ENCODE results near the gene RTF2.

RTF2 gene

DNA sequence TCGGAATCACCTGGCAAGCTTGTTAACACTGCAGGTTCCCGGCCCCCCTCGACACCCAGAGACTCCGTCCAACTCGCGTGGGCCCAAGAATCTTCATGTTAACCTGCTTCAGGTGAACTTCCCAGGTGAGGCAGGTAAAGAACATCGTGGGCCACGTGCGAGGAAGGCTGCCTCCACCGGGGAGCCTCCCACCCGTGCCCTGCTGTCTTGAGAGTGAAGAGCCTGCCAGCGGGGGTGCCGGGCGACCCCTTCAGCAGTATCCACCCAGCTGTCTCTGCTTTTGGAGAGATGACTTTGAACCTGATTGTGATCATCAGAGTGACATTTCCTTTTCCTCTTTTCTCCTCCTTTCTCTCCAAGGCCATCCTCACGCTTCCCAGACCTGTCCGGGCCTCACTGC is 22.9 kb upstream of the RTF2 start:
- H3K4me3 Mint-ChIP-seq: no peak overlapping the region
- H3K4me1 Mint-ChIP-seq (ENCODE audit: low read depth): peaks cover 26% of the 10 kb centered on the region
- peaks cover 19% of the 10 kb centered on the region for H3K36me3 Mint-ChIP-seq (ENCODE audit: low read depth)
- no peaks in the 10 kb centered on the region for H3K27me3 Mint-ChIP-seq
- H3K9me3 Mint-ChIP-seq: no peaks in the 10 kb centered on the region
- H3K27ac Mint-ChIP-seq: no peak overlapping the region

DNA sequence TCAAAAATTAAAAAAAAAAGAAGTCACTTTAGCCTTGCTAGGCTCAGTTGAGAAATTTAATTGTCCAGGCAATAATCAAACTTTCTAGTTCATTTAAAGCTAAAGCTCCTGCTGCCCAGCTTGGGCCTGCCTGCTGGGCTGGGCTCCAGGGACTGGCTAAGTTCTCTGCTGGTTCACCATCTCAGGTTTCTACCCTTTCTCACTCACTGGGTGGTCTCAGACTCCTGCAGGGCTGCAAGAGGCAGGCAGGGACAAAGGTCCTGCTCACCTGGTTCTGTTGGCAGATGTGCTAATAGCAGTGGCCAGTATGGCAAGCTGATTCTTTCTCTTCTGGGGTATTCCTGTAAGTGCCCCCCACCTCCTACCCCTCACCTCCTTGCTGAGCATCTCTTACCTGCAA is 21.2 kb upstream of the RTF2 start:
- H3K27ac Mint-ChIP-seq: no peak overlapping the region
- no peaks in the 10 kb centered on the region for H3K9me3 Mint-ChIP-seq
- peaks cover 26% of the 10 kb centered on the region for H3K36me3 Mint-ChIP-seq (ENCODE audit: low read depth)
- no peaks in the 10 kb centered on the region for H3K27me3 Mint-ChIP-seq
- H3K4me1 Mint-ChIP-seq (ENCODE audit: low read depth): peaks cover 20% of the 10 kb centered on the region
- H3K4me3 Mint-ChIP-seq: no peak overlapping the region

DNA sequence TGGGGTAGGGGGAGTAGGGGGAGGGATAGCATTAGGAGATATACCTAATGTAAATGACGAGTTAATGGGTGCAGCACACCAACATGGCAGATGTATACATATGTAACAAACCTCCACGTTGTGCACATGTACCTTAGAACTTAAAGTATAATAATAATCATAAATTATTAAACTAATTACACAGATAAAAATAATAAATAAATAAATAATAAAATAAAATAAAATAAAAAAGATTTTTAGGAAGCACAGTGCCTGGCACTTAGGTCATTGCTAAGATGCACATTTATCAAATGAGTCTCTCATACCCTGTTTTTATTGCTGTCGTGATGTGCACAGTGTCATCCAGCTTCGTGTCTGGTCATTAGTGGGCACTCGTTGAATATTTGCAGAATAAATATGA is 19.0 kb upstream of the RTF2 start:
- Mint-ChIP-seq H3K27me3 (no peaks in the 10 kb centered on the region), H3K4me3 (no peak overlapping the region), H3K27ac (no peak overlapping the region), H3K4me1 (ENCODE audit: low read depth) (peaks cover 23% of the 10 kb centered on the region), H3K9me3 (no peaks in the 10 kb centered on the region), H3K36me3 (ENCODE audit: low read depth) (peaks cover 22% of the 10 kb centered on the region)

DNA sequence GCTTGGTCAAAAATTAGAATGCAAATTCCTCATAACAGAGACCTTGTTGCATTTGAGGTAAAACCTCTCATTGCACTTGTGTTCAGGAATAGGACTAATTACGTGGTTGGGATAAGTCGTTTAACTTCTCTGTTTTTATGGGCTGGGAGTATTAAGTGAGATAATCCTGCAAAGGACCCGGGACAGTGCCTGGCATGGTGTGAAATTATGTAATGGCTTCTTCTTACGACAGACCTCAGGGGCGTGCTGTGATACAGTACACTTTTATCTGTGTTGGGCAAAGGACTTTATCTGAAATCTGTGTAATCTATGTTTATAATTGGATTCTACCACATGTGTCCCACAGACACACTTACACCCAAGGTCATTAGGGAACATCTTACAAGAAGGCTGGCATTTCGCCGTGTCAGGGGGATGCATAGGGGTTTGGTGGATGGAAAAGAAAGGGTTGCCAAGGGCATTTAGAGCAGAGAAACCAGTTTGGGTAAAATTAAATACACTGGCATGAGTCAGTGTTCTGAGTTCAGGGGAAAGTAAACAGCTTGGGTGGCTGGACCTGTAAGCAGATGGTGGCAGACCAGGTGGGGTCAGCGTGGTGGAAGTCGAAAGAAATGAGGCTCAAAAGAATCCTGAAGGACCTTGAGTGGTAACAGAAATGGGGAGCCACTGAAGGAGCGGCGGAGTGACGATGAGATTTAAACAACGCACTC is 17.2 kb upstream of the RTF2 start:
- Mint-ChIP-seq H3K4me1 (ENCODE audit: low read depth) (peaks cover 37% of the 10 kb centered on the region), H3K27ac (no peak overlapping the region), H3K4me3 (no peak overlapping the region), H3K9me3 (no peaks in the 10 kb centered on the region), H3K36me3 (ENCODE audit: low read depth) (peaks cover 16% of the 10 kb centered on the region), H3K27me3 (no peaks in the 10 kb centered on the region)

DNA sequence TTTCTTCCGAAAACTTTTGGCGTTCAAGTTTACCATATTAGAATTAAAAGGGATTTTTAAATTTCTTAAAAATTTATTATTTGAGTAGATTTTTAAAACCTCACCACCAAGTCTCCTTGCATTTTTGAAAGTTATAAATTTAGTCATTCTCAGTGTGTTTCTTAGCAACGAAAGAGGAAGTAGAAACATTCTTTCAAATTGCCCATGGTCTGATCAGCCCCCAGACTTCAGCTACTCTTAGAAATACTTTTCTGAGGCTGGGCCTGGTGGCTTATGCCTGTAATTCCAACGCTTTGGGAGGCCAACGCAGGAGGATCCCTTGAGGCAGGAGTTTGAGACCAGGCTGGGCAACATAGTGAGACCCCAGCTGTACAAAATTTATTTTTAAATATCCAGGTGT is 15.1 kb upstream of the RTF2 start:
- H3K27me3 Mint-ChIP-seq: no peaks in the 10 kb centered on the region

DNA sequence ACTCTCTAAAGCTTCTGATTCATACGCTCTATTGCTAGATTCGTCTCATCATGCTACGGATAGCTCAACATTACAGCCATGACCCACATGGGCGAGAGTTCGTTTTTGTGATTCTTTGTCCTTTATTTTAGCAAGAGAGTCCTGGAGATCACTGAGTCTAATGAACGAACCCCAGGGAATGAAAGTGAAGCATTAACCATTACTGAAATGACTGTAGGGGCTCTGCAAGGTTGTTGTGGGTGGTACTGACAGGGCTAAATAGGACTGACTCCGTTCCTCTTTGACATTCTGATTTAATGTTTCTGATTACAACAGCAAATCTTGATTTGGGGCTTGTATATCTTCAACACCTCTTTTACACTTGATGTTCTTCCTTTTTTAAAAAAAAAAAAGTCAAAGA is 13.7 kb upstream of the RTF2 start:
- Mint-ChIP-seq H3K4me1 (ENCODE audit: low read depth) (peaks cover 37% of the 10 kb centered on the region), H3K4me3 (peak overlapping the region; percentile 1), H3K36me3 (ENCODE audit: low read depth) (peaks cover 13% of the 10 kb centered on the region), H3K9me3 (no peaks in the 10 kb centered on the region), H3K27ac (peak overlapping the region; percentile 89), H3K27me3 (no peaks in the 10 kb centered on the region)

More for the DNA sequence above, 15.1 kb upstream of the RTF2 start:
- Mint-ChIP-seq H3K4me1 (ENCODE audit: low read depth) (peaks cover 37% of the 10 kb centered on the region), H3K4me3 (no peak overlapping the region), H3K36me3 (ENCODE audit: low read depth) (peaks cover 17% of the 10 kb centered on the region), H3K9me3 (no peaks in the 10 kb centered on the region), H3K27ac (peak overlapping the region; percentile 89)

DNA sequence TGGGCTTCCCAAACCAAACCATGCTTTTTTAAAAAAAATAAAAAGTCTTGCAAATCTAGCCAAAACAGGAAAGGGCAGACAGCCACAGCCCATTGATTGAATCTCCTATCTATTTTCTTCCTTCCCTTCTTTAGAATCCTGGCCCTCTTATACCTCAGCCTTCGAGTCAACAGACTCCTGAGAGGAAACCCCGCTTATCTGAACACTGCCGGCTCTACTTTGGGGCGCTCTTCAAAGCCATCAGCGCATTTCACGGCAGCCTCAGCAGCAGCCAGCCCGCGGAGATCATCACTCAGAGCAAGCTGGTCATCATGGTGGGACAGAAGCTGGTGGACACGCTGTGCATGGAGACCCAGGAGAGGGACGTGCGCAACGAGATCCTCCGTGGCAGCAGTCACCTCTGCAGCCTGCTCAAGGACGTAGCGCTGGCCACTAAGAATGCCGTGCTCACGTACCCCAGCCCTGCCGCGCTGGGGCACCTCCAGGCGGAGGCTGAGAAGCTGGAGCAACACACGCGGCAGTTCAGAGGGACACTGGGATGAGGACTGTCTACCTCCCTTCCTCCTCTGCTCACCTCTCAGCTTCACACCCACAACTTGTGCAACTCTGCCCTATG is 10.1 kb upstream of the RTF2 start:
- H3K36me3 Mint-ChIP-seq (ENCODE audit: low read depth): peaks cover 3% of the 10 kb centered on the region
- H3K9me3 Mint-ChIP-seq: no peaks in the 10 kb centered on the region
- H3K4me1 Mint-ChIP-seq (ENCODE audit: low read depth): peaks cover 48% of the 10 kb centered on the region
- no peak overlapping the region for H3K27ac Mint-ChIP-seq
- no peak overlapping the region for H3K4me3 Mint-ChIP-seq
- H3K27me3 Mint-ChIP-seq: no peaks in the 10 kb centered on the region

DNA sequence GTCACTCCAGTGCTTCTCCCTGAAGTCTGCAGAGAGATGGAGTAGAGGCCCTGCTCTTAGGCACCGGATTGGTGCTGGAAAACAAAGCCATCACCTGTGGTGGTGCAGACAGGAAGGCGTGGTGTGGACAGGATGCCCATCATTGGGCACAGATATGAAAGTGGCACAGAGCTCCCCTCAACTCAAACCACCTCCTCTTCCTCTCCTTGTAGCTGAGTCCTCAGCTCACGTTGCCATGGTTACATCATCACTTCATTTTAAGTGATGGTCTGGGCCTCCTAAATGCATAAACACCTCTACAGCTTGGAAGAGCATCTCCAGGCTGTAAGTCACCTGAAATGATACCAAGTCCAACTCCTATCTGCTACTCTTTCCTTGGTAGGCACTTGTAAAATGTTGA is 8.0 kb upstream of the RTF2 start:
- H3K27me3 Mint-ChIP-seq: no peaks in the 10 kb centered on the region
- no peak overlapping the region for H3K4me3 Mint-ChIP-seq
- H3K4me1 Mint-ChIP-seq (ENCODE audit: low read depth): peaks cover 36% of the 10 kb centered on the region
- H3K36me3 Mint-ChIP-seq (ENCODE audit: low read depth): peaks cover 3% of the 10 kb centered on the region
- peak overlapping the region; percentile 40 for H3K27ac Mint-ChIP-seq
- no peaks in the 10 kb centered on the region for H3K9me3 Mint-ChIP-seq

DNA sequence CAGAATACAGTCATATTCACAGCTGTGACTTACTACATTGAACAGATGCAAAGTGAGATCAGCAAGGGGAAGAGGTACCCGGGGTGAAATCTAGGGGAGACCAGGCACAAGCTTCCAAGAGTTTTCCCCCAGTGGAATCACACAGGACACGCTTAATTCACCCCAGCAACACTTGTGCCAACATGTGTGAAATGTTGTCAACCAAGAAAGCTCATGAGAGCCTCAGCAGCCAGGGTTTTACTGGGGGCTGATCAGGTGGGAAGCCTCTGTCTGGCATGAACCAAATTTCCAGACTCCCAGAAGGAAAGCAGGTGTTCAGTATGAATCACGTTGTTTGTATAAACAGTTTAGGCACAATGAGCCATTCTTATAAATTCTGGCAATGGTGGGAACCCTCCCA is 6.9 kb upstream of the RTF2 start:
- Mint-ChIP-seq H3K27me3 (no peaks in the 10 kb centered on the region), H3K9me3 (no peaks in the 10 kb centered on the region), H3K4me3 (no peak overlapping the region), H3K36me3 (ENCODE audit: low read depth) (peaks cover 3% of the 10 kb centered on the region), H3K27ac (no peak overlapping the region), H3K4me1 (ENCODE audit: low read depth) (peaks cover 41% of the 10 kb centered on the region)

DNA sequence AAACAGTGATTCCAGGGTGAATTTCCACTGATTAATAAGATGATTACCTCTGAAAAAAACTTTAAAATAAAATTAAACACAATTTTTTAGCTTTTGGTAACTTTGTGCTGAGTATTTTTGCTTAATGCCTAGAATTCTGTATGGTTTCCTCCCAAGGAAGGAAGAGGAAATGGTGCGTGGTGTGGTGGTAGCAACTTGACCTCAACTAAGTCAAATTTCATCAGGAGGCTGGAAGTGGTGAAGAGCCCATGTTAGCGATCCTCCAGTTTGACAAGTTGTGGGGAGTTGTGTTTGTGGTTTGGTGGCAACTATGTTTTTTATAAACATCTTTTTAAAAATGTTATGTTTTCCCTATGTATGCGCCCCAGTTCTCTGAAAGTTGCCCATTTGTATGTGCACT is 5.0 kb upstream of the RTF2 start:
- Mint-ChIP-seq H3K9me3 (no peaks in the 10 kb centered on the region), H3K27ac (peak overlapping the region; percentile 75), H3K36me3 (ENCODE audit: low read depth) (peaks cover under 1% of the 10 kb centered on the region), H3K4me1 (ENCODE audit: low read depth) (peaks cover 49% of the 10 kb centered on the region), H3K27me3 (no peaks in the 10 kb centered on the region), H3K4me3 (no peak overlapping the region)

DNA sequence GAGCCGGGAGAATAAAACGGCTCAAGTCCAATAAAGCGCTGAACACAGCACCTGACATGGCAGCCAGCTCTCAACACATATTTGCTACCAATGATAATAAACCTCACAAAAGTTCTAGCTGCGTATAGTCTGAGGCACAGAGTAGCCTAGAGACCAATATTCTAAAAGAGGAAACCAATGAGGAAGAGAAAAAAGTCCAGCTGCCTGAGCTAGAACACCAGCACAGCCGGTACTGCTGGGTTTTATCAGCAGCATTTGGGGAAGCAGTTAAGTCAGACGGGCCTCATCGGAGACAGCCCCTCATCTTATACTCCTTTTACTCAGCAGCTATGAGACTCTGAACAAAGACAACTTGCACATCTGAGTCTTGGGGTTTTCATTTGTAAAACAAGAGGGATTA is 2.4 kb upstream of the RTF2 start:
- Mint-ChIP-seq H3K9me3 (no peaks in the 10 kb centered on the region), H3K27me3 (no peaks in the 10 kb centered on the region)

DNA sequence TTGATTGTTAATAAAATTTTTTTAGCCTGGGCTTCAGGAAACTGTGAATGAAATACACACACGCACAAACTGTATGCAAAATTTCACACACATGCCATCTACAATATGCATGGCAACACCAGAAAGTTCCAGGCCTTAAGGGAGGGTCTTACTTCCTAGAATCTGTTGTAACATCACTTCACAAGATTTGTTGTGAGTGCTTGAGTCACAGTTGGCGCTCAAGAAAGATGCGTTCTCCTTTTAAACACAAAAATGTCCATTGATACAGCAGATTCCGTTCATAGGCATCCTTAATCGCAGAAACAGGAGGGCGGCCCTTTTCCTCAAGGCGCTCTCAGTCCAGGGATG is 485 bp upstream of the RTF2 start:
- Mint-ChIP-seq H3K9me3 (no peaks in the 10 kb centered on the region), H3K27me3 (no peaks in the 10 kb centered on the region), H3K27ac (peak overlapping the region; percentile 98), H3K4me1 (ENCODE audit: low read depth) (peaks cover 56% of the 10 kb centered on the region), H3K4me3 (peak overlapping the region; percentile 97), H3K36me3 (ENCODE audit: low read depth) (peaks cover 13% of the 10 kb centered on the region)

More for the DNA sequence above, 2.4 kb upstream of the RTF2 start:
- peak overlapping the region; percentile 65 for H3K27ac Mint-ChIP-seq
- H3K4me1 Mint-ChIP-seq (ENCODE audit: low read depth): peaks cover 64% of the 10 kb centered on the region
- no peak overlapping the region for H3K4me3 Mint-ChIP-seq
- peaks cover 10% of the 10 kb centered on the region for H3K36me3 Mint-ChIP-seq (ENCODE audit: low read depth)

DNA sequence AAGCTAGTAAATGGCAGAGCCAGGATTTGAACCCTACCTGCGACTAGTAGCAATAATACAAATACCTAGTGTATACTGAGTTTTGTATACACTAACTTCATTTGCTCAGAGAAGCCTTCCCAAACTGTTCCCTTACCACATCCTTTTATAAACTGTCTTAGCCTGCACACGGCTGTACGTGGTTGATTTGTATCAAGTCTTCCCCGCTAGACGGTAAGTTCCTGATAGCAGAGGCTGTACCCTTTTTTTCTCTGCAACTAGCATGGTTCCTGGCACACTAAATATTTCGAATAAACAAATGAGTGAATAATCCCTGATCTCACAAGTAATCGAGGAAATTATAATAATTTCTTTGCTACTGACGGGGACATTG is 636 bp downstream of the RTF2 start:
- Mint-ChIP-seq H3K27ac (peak overlapping the region; percentile 76), H3K9me3 (no peaks in the 10 kb centered on the region), H3K27me3 (no peaks in the 10 kb centered on the region), H3K36me3 (ENCODE audit: low read depth) (peaks cover 13% of the 10 kb centered on the region), H3K4me3 (peak overlapping the region; percentile 97), H3K4me1 (ENCODE audit: low read depth) (peaks cover 45% of the 10 kb centered on the region)

DNA sequence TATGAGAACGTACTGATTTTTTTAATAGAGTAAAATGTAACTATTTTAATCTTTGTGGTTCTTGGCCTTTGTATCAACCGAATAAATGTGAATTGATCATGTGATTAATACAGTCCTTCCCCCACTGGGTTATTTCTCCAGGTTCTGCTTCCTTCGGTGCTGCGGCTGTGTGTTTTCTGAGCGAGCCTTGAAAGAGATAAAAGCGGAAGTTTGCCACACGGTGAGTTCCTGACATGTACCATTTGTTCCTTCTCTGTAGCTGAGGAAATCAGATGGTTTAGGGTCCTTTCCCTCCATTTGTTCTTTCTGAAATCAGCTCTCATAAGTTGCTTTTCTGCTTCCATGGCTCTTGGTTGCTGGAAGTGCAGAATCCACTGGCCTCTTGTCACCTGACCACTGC is 15.5 kb downstream of the RTF2 start:
- H3K27me3 Mint-ChIP-seq: no peaks in the 10 kb centered on the region
- H3K4me1 Mint-ChIP-seq (ENCODE audit: low read depth): peaks cover 19% of the 10 kb centered on the region
- no peaks in the 10 kb centered on the region for H3K9me3 Mint-ChIP-seq
- no peak overlapping the region for H3K4me3 Mint-ChIP-seq
- H3K27ac Mint-ChIP-seq: peak overlapping the region; percentile 77
- peaks cover 86% of the 10 kb centered on the region for H3K36me3 Mint-ChIP-seq (ENCODE audit: low read depth)

DNA sequence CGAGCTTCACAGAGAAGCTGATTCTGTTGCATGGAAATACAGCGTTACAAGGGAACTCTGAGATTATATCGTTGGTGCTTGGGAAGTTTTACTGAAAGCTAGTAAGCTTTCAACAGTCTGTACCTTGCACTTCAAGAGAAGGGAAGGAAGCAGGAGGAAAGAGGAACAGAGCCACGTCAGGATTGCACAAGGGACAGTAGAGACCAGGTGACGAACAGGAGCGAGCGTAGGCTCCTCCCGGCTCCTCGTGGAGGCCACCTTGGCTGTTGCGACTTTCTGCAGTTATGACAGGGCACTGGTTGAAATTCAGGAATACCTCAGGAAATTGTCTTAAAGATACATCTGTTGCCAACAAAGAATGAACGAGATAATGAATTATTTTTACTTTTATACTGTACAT is 18.8 kb downstream of the RTF2 start:
- Mint-ChIP-seq H3K4me3 (no peak overlapping the region), H3K27me3 (no peaks in the 10 kb centered on the region), H3K36me3 (ENCODE audit: low read depth) (peaks cover 80% of the 10 kb centered on the region), H3K9me3 (no peaks in the 10 kb centered on the region), H3K27ac (peak overlapping the region; percentile 45), H3K4me1 (ENCODE audit: low read depth) (peaks cover 19% of the 10 kb centered on the region)

DNA sequence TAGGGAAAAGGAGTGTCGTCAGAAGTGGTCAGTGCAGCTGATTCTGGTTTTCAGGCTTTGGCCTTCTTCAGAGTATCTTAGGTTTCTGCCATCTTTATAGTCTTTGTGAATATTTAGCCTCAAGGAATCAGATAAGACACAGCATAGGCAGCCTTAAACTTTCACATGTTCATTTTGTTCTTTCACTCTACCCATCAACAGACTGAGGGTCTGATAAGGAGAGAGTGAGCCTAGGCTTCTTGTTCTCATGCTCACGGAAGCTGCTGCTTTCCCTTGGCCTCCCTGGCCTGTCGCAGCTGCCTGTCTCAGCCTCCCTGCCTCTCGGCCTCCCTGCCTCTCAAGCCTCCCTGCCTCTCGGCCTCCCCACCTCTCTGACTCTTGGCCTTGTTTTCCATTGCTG is 20.1 kb downstream of the RTF2 start:
- H3K9me3 Mint-ChIP-seq: no peaks in the 10 kb centered on the region
- H3K36me3 Mint-ChIP-seq (ENCODE audit: low read depth): peaks cover 76% of the 10 kb centered on the region
- no peak overlapping the region for H3K27ac Mint-ChIP-seq
- H3K4me1 Mint-ChIP-seq (ENCODE audit: low read depth): peaks cover 10% of the 10 kb centered on the region
- no peak overlapping the region for H3K4me3 Mint-ChIP-seq
- H3K27me3 Mint-ChIP-seq: no peaks in the 10 kb centered on the region

Data from stimulated activated naive CD8-positive, alpha-beta T cell treated with anti-CD3 and anti-CD28 coated beads, Interleukin-15, Interleukin-2, amounts not matched to agents 100 ng/mL and 50 ng/mL, for 24 hours (primary cell).